OCI-LY1 (cell line): ENCODE results near the gene DPF3.

Experiments
- CTCF ChIP-seq: fragments of 200-600 bp; sonication (generic), shearing (Covaris generic); IDR thresholded peaks from 2 replicates; pipeline ENCODE4 v1.5.1; 2017; ENCODE audit warnings: mild to moderate bottlenecking, antibody characterized with exemption, low read length, moderate library complexity, mixed read lengths
- EZH2 ChIP-seq: fragments of 200-600 bp; sonication (generic), shearing (Covaris generic); IDR thresholded peaks from 2 replicates; pipeline ENCODE4 v1.8.0; 2017; ENCODE audit warnings: borderline replicate concordance, mixed run types, mild to moderate bottlenecking, antibody characterized with exemption, low read length, moderate library complexity, mixed read lengths

DNA sequence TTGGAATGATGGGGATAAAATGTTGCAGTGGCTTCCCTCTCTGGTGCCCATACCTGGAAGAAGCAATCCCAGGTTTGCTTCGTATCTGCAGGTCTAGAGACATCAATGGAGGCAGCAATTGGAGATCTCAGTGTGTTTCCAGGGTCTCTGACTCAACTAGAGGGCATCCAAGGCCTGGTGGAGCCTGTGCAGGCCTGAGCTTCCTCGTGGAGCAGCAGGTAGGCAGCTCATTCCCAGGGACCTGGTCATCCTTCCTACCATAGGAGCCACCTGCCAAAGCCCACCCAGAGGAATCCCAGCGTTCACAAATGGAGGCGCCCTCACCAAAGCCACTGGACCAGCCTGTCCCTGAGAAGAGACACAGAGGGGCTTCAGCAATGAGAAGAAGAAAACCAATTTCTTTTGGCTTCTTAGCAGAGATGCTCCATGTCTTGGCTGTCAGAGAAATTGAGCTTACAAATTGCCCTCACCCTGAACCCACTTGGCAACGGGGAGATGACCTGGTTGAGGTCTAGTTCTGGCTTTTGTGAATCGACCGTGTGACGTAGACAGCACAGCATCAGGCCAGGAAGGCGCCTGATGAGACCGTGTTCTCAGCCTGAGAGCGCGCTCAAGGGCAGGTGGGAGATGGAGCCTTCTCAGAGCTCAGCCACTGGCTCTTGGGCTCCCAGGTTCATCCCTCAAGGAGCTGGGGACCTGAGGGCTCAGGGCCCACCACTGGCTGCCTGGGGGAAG is 283.6 kb downstream of the DPF3 start:
- TF ChIP-seq CTCF = no peak
- no peak for TF ChIP-seq EZH2
